Eye (tissue), 1 donor: ENCODE data around the gene COL23A1.
A peak's percentile ranks its signal among the peaks of the same experiment; 100 is the strongest.
"Not testable (repeated sequence)": the region's sequence is repeated elsewhere in the genome, so short reads cannot be mapped to it uniquely, and the experiment has no call there.

Experiments
- DNase-seq: peaks from one replicate; pipeline ENCODE4 v3.0.0-alpha.2; 2015

The COL23A1 gene

DNA sequence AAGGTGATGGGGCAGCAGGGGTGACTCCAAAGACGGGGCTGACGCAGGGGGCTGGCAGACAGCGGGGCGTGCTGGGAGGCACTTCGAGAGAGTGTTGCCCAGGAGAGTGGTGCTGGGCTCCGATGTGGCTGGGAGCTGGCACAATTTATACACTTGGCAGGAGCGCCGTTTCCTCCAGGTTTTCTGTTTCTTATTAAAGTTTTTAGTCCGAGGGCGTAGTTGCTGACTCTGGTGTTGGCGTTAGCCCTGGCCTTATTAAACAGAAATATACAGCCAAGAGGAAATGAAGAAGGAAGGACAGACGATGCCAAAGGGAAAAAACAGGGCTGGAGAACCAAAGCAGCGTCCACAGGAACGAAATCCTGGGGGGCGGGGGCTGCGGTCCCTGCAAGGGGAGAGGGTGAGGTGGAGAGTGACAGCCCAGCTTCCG is 218.0 kb downstream of the COL23A1 start:
- DNase-seq: peak; percentile 66

DNA sequence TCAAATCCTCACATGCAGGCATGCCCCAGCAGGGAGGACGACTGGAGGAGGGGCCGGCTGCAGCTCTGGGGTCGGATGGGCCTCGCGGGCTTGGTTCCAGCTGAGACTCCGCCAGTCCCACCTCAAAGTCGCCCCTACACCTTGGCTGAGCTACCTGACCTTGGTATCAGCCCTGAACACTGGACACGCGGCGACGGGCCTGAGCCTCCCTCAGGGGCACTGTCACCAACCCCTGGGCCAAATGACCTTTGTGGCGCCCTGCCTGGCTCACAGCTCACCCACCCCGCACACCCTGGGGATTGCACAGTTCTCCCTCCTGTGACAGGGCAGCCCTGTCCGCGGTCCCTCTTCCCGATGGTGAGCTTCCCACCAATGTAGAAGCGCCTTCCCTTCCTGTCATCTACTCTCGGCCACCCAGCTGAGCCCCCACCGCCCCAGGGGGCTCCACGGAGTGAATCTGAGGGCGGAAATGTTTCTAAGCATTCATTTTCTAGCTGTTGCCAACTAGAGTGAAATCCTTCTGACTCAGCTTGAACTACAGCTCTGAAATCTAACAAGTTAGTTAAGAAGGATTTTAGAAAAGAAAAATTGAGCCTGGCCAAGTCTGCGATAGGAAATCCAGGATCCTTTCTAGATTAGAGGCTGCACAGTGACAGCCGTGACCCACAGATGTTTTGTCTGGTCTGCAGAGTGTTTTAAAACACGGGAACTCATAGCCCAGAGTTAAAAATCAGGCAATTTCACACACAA is 218.7 kb downstream of the COL23A1 start:
- peak; percentile 66 for DNase-seq

DNA sequence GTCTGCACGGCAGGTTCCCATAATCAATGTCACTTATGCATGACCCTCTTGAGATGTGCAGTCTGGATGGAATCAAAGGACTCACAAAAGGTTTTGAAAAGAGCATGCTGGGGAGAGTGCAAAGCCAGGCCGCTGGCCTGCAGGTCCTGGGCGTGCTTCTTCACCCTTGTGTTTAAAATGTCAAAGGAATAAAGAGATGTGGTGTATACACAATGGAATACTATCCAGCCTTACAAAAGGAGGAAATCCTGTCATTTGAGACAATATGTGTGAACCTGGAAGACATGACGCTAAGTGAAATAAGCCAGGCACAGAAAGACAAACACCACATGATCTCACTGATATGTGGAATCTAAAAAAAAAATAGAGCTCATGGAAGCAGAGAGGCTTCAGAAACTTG is 220.1 kb downstream of the COL23A1 start:
- DNase-seq: no peak

DNA sequence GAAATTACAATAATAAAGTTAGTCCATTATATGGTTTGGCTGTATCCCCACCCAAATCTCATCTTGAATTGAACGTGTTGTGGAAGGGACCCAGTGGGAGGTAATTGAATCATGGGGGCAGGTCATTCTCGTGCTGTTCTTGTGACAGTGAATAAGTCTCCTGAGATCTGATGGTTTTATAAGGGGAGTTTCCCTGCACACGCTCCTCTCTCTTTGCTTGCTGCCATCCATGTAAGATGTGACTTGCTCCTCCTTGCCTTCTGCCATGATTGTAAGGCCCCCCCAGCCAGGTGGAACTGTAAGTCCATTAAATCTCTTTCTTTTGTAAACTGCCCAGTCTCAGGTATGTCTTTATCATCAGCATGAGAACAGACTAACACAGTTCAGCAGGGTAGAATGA is 220.7 kb downstream of the COL23A1 start:
- not testable (repeated sequence) for DNase-seq

DNA sequence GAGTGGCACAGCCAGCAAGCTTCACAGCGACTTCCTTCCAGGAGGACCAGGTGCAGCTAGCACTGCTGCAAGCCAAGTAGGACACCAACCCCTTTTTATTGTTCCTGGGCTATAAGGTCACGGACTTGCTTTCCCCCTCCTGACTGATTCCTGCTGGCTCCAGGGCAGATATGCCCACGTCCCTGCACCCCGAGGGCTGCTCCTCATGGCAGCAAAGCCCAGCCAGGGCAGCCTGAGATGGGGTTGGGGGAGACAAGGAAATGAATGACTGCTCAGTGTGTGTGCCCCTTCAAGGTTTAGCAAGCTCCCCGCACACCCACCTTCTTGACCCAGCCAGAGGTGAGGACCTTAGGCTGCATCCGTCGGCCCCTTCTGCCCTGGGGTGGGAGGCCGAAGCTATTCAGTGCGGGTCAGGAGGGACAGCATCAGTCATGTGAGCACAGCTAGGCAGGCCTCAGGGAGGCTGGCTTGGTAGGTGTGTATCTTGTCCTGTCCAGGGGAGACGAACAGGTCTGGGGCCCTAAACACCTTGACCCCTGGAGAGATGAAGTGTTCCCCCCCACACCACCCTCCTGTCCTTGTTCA is 221.4 kb downstream of the COL23A1 start:
- no peak for DNase-seq

DNA sequence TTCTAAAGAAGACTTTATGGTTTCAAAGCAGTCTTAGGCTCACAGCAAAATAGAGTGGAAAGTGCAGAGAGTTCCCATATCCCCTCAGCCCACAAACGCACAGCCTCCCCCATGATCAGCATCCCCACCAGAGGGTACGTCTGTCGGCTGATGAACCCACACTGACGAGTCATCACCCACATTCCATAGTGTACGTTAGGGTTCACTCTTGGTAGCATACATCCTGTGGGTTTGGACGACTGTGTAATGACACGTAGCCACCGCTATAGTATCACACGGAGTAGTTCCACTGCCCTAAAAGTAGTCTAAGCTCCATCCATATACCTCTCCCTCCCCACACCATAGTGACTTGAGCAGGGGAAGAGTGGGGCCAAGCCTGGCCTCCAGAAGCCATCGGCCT is 221.9 kb downstream of the COL23A1 start:
- DNase-seq: no peak

DNA sequence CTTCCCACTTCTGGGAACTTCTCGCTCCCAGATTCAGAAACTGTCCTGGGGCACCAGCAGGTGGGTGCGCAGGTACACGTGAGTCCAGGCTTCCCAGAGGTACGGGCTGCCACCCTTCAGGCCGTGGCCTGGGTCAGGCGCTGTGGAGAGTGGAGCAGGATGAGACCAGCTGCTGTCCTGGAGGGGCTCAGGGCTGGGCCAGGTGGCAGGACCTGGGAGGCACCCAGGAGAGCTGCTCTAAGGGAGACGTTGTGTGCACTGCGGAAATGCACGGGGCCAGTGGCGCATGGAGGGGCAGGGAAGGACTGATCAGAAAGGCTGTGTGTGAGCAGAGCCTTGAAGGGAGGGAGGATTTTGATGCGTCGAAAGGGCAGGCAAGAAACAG is 222.5 kb downstream of the COL23A1 start:
- DNase-seq: no peak

DNA sequence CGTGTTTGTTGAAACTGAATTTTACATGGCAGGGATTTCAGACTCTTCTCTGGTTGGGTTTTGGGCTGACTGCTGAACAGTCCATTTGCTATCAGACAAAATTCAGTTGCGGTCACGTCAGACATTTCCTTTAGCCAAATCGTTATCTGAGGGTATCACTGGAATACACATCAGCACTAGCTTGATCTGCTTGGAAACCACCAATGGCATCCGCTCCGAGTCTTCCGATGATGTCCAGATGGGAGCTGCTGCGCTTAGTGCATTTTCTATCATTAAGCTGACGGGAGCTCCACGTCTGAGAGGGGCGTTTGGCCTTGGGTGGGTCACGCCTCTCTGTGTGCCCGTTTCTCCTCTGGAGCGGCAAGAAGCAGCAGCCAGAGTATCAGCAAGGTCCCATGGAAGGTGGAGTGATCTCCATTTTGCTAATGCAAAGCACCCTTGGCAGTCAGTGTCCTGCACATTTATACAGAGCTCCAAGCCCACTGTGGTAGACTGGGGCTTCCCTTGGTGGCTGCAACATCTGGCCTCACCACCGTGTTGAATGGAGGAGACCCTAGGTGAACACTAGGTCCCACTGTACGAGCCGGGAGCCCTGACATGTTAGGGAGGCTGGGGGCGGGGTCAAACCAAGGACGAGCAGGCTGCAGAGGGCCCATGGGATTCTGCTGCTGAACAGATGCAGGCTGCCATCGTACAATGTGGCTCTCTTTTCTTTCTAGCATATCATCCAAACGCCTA is 223.0 kb downstream of the COL23A1 start:
- DNase-seq: no peak

DNA sequence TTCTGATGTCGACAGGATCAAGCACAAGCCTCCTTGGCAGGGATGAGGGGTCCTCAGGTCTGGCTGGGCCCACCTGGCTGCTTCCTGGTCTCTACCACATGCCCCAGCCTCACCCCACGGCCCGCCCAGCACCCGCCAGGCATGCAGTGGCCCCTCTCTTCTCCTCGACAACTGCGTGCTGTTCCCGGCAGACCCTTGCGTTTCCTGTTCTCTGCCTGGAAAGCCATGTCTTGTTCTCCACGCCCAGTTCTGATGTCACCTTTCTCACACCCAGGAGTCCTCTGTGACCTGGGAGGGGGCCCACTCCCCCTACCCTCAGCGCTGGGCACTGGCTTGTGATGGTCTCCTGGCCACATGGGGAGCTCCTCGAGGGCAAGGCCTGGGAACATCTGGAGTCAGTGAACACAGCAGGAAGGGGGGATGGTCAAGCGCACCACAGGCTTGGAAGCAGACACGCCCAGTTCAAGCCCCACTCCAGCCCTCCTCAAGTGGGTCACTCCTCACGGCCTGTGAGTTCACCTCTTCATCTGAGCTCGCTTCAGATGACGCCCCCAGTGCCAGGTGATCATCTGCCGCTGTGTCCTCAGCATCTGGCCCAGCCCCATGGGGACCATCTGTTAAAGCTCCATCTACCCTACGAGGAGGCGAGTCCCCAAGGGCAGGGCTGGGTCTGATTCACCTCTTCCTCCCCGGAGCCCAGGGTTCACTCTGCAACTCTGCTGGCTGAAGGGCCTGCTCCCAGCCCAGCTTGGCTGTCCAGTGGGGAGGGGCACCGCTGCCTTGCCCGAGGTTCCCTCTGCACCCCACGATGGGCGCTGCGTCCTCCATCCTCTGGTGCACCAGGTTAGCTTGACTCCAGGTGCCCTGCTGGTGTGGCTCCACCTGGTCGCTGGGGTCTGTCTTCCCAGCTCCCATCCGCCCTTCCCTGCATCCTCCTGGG is 224.4 kb downstream of the COL23A1 start:
- no peak for DNase-seq

DNA sequence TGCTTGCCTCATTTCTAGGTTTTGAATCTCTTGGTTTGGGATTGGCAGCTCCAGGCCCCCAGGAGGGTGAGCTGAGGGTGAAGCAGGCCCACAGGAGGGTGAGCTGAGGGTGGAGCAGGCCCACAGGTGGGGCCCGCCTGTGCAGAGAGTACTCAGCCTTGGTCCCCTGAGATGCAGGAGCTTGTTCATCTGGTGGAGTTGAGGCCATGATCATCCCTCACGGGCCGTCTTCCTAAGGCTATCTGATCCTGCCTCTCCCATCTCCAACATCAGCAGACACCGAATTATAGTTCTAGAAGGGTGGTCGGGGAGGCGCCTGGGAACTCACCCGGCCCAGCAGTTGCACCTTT is 225.9 kb downstream of the COL23A1 start:
- DNase-seq: no peak

DNA sequence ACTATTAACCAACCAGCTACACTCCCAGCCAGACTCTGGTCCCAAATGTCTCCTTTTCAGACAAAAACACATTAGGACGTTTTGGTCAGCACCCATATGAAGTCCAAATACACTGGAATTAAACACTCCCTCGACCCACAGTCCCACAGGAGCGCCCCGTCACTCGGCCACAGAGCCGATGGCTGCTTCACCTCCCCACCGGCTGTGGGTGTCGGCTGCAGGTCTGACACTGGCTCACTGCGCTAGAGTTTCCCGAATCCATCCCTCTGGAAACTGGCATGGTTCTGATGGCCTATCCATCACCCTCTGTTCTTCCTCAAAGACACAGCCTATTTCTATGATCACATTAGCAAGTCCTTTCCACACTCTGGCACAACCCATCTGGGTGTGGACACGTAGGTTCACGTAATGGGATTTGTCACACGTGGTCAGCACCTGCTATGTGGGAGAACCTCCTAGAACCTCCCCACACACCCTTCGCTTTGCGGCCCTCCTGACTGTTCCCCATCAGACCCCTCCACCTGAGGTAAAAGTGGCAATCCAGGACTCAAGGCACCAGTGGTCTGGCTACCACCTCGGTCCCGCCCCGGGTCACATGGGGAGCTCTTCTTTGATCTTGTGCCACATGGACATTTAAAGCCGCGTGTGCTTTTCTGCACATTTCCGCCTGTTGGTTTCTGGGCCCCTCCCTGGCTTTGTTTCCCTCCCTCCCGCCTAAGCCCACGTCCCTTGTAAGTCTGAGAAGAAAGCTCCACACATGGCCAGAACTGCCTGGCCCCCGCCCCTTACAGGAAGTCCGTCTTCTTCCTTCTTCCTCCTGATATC is 226.5 kb downstream of the COL23A1 start:
- no peak for DNase-seq

DNA sequence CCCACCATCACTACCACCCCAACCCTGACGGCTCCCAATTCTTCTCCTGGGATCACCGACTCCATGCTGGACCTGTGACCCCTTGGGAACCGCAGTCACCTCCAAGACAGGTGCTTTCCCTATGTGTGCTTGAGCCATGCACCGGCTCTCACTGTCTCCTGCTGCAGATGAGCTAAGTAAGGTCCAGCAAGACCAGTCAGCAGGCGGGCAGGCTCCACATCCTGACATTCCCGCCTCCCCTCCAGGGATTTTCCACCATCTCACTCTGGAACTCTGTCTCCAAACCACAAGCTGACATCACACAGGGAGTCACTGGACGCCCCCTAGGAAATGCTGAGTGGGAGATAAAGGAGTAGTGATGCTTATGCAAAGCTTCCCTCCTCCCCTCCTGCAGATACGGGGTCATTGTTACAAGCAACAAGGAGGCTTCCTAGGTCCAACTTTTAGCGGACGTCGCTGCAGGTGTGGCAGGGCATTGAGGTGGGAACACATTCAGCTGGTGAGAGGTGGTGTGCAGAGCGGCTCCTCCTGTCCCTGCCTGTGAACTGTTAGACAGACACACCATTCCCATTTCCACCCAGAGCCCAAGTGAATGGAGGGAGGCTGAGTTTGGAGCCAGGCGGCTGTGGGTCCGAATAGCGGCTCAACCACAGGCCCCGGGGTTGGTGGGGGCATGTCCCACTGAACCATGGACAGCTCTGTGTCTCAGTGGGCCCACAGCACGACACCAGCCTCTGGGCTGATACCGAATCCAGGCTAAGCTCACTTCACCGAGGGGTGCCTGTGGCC is 228.3 kb downstream of the COL23A1 start:
- no peak for DNase-seq

DNA sequence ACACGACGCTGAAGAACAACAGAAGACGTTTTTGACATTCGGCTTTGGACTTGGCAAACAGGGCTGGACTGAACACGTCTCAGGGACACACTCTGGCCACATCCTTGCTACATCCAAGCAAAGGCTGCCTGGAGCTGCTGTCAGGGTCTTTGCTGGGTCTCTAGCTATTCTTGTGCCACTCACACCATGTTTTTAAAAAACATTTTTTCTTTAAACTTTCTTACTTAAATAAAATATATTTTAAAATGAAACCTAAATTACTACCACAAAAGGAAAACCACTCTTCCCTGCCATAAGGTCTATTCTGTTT is 229.3 kb downstream of the COL23A1 start:
- DNase-seq: no peak

DNA sequence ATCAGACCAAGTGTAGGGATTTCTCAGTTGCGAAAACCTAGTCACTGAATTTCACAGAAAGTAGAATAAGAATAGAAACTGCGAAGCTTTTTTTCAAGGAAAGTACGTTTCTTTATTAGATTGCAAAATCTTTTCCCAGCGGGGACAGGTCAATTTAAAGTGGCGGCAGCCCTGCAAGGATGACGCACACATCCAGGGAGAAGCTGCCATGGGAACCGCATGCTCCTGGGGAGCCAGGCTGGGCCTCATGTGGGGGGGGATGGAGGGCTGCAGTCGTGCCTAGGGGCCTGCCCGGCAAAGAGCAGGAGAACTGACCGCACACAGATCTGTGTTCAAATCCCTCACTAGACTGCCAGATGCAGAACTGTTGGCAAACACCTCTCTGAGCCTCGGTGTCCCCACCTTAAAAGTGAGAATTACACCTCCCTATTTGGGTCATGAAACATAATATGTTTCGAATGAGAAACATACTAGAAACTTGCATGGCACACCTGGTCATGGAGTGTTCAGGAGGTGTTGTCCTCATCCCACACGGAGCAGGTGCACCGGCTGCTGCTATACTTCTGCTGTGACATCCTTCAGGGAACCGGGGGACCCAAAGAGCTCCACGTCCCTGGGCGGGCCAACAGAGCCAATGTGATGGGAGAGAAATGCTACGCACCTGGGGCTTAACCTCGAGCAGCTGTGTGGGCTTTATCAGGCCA is 229.8 kb downstream of the COL23A1 start:
- no peak for DNase-seq

DNA sequence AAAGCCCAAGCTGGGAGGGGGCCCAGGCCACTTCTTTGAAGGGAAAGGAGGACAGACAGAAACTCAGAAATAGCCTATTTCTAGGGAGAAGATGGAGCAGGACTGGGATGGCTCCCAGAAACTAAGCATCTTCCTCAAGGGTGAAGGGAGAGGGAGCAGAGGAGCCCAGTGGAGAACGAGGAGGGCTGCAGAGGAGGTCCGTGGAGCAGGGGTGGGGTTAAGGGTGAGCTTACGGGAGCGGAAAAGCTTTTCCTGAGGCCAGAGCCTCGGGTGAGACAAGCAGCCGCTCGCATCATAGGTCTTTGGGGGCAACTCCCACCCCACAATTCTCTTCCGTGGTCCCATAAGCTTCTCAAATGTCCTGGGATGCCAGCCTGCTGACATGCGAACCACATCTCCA is 230.5 kb downstream of the COL23A1 start:
- DNase-seq: no peak

DNA sequence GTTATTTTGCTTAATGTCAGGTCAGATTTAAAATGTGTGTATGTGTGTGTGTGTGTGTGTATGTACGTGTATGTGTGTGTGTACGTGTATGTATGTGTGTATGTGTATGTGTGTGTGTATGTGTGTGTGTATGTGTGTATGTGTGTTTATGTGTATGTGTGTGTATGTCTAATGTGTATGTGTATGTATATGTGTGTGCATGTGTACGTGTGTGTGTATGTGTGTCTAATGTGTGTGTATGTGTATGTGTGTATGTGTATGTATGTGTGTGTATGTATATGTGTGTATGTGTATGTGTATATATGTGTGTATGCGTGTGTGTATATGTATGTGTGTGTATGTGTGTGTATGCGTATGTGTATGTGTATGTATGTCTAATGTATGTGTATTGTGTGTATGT is 232.5 kb downstream of the COL23A1 start:
- no peak for DNase-seq

DNA sequence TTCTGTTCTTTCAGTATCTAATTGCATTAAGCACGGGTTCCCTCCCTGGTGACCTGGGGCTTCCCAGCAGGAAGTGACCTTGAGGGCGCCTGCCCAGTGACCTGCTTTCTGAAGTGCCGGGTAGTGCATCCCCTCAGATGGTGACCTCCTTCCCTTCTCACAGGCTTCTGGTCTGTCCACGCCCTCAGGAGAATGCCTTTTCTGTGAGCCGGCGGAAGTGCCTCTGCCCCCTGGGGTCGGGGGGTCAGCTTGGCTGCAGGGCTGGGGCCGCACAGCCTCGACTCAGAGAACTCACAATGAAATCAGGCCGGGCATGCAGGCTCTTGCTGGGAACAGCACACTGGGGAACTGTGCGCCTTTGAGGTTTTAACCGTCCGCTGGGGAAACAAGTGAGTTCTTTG is 233.1 kb downstream of the COL23A1 start:
- peak; percentile 82 for DNase-seq

DNA sequence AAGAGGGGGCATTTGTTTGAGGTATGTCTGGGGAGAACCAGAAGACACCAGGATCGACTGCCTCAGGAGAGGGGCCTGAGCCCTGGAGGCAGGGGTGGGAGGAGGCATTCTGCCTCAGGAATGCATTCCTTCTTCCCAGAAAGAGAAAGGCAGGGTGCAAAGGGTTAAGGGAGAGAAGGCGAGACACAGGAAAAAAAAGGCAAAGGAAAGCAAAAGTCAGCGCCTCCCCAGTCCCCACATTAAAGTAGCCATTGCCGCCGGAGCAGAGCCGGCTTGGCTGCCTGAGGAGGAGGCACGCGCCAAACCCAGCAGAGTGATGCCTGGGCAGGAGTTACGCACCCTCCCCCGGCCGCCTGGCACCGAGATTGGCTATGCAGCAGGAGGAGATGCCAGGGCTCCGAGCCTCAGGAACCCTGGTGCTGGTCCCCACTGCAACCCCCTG is 233.7 kb downstream of the COL23A1 start:
- DNase-seq: peak; percentile 64

DNA sequence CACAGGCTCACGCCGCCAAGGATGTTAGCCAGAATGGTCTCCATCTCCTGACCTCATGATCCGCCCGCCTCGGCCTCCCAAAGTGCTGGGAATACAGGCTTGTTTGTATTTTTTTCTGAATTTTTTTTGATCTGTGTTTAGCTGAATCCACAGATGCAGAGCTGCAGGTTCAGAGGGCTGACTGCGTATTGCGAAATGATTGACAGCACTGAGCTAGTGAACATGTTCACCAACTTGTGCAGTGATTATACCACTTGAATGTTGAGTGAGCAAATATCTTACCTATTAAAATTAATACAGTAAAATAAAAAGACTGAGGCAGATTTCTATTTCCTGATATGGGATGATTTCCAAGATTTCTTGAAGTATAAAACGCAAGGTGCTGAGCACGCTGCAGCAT is 234.5 kb downstream of the COL23A1 start:
- DNase-seq: no peak

DNA sequence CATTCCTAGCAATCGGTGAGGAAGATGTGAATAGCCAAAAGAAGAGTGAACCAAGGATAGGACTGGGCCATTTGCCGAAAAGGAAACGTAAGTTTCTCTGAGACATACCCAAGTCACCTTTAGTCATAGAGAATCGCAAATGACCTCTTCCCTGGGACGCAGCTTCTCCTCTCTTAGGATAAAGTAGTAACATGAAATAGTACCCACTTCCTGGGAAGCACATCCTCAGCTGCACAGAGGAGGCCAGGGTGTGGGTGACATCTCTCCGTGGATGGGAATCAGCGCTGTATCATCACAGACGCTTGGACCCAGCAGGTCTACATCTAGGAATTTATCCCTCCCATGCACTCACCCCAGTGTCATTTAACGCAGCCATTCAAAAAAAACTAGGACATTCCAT is 236.7 kb downstream of the COL23A1 start:
- DNase-seq: no peak

DNA sequence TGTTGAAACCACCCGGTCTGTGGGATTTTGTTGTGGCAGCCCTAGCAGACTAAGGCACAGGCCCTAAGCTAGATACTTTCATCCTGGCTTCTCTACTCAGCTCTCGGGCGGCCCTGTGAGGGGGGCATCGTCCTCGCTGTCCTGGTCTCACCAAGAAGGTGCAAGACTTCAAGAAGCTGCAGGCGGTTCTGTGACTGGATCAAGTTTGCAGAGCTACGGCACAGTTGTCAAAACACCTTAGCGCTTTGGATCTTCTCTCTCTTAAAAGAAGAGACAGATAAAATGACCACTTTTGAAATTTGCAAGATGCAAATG is 238.2 kb downstream of the COL23A1 start:
- DNase-seq: no peak
